22Rv1 (cell line): ENCODE results near the gene UXS1.

Experiments
- ZFX ChIP-seq: fragments of 450-650 bp; IDR thresholded peaks from 2 replicates; pipeline ENCODE4 v1.6.1; 2017; ENCODE audit warnings: antibody characterized with exemption, borderline replicate concordance
- TF ChIP-seq, protein P1 (sequence below): fragments of 450-650 bp; IDR thresholded peaks from 2 replicates; pipeline ENCODE4 v1.5.1; 2017; ENCODE audit warnings: mild to moderate bottlenecking

DNA sequence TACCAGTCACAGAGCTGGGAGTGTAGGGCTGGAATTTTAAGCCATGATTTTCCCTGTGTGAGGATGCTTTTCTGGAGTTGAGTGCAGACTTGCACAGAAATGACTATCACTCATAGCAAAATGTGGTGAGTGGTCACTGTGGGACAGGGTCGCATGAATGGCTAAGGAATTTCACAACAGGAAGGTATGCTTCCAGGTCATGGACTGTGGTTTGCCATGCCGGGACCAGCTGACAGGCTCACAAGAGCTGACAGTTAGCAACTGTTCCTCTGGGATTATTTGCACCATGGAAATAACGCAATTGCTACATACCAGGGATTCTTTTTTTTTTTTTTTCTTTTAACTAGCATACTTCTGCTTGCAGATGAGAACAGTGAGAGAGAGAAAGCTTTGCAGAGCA, 3.8 kb upstream of the UXS1 start:
- TF ChIP-seq, protein P1, sequence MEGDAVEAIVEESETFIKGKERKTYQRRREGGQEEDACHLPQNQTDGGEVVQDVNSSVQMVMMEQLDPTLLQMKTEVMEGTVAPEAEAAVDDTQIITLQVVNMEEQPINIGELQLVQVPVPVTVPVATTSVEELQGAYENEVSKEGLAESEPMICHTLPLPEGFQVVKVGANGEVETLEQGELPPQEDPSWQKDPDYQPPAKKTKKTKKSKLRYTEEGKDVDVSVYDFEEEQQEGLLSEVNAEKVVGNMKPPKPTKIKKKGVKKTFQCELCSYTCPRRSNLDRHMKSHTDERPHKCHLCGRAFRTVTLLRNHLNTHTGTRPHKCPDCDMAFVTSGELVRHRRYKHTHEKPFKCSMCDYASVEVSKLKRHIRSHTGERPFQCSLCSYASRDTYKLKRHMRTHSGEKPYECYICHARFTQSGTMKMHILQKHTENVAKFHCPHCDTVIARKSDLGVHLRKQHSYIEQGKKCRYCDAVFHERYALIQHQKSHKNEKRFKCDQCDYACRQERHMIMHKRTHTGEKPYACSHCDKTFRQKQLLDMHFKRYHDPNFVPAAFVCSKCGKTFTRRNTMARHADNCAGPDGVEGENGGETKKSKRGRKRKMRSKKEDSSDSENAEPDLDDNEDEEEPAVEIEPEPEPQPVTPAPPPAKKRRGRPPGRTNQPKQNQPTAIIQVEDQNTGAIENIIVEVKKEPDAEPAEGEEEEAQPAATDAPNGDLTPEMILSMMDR = no peak
- TF ChIP-seq ZFX = no peak
